Kidney glomerular epithelial cell (primary cell): ENCODE results near the gene ARHGAP10.

Experiments used
- DNase-seq: peaks from one replicate; lab custom pipeline; 2025; lab: John Stamatoyannopoulos, UW

Gene ARHGAP10

DNA sequence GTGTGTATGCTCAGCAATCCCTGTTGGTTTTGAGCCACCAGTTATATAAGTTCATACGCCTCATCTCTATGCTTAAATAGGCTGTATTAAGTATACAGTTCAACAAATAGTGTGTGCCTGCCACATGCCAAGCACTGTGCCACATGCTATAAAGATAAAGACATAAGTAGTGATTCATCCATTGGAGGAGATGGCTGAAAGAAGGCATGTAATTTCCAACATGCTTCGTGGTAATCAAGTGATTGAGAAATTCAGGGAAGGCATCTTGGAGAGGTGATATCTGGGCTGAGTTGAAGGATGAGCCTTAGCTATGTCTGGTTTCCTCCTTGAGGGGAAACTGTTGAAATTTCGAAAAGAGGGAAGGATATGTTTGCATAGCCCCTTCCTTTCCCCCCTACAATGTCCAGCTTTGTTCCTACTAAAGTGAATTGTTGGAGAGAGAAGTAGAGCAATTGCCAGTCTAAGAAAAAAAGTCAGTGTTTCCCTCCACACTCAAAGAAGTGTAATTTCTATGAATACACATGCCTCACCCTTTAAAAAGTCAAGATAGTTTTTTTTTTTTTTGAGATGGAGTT, 96.5 kb downstream of the ARHGAP10 start:
- DNase-seq: no peak

DNA sequence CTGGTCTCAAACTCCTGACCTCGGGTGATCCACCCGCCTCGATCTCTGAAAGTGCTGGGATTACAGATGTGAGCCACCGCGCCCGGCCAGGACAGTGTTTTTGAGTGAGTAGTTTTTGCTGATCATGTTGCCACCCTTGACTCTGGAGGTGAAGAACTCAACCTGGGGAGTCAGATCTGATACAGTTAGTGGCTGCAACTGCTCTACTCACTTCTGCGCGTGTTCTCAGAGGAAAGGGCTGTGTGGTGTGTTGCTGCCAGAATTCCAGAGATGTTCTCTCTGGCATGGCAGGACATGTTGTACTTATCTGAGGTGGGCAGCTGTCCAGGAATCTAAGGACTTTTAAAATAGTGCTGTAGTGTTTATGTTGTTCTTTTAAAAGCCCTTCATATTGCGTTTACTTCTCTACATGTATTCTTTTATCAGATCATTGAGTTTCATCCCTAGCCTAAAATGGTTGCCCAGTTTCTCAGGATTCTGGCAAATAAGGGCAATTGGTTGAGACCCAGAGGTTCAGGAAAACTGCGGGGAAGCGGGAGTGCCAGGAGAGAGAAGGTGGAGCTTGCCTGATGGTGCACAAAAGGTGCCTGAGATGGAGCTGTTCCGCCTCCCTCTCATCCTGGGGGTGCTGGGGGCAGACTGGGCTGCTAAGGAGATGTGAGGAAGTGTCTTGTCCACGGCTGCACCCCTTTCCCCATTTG, 97.7 kb downstream of the ARHGAP10 start:
- no peak for DNase-seq

DNA sequence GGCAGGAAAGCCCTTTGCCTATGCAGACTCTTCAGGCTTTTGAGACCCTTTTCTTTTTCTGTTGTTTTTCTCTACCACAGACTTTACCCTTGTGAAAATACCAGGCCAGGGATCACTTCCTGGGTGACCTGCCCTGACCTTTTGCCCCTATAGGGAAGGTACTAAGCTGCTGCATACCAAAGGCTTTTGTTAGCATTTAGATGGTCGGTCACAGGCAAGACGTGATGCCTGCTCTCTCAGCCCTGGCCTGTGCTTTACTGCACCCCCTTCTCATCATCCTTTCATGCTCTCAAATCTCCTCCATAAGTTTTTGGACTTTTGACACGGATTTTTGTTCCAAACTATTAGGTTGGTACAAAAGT, 98.2 kb downstream of the ARHGAP10 start:
- no peak for DNase-seq

DNA sequence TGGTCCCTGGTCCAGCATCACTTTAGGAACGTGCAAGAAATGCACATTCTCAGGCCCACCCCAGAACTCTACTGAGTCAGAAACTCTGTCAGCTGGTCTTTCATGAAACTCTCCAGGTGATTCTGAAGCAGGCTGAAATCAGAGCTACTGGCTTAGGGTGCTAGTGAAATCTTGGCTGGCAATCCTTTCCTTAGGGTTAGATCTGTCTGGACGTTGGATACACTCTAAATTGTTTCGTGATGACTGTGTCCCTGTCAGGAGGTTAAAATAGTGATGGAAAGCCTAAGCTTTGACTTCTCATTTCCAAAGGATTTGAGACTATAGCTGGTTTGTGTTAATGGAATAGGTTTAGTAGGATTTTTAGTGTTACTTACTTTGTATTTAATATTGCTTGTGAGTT, 99.1 kb downstream of the ARHGAP10 start:
- peak; percentile 34 for DNase-seq

DNA sequence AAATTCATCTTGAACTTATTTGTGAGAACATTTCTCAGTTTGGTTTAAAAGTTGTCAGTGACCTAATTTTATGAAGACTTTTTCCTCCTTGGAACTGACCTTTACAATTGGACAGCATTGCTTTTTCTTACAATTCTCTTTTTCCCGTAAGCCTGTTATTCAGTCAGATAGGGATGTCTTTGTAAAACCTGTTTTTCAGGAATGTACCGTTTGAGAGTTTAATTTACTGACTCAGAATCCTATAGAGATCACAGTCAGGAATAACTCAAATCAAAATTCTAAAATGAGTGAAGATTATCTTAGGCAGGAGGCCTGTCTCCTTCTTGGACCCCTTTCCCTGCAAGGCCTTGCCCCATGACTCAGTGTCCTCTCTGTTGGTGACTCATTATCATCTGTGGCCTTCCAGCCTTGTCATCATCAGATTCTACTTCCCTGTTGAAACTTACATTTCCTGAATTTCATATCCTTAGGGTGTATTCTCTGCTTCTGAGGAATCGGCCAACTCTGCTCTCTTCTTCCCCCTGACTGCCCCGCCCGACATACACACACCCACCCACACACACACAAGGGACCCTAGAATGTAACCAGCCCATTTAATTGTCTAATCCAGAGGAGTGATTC, 99.8 kb downstream of the ARHGAP10 start:
- peak; percentile 69 for DNase-seq

DNA sequence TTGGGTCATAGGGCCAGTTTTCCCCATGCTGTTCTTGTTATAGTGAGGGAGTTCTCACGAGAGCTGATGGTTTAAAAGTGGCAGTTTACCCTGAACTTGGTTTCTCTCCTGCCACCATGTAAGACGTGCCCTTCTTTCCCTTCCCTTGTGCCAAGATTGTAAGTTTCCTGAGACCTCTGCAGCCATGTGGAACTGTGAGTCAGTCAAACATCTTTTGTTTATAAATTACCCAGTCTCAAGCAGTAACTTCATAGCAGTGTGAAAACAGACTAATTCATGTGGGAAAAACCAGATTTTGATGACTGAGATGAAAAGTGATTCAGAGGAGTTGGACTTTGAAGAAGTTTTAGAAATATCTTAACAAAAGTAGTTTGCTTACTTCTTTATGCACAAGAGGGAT, 101.4 kb downstream of the ARHGAP10 start:
- peak; percentile 30 for DNase-seq

DNA sequence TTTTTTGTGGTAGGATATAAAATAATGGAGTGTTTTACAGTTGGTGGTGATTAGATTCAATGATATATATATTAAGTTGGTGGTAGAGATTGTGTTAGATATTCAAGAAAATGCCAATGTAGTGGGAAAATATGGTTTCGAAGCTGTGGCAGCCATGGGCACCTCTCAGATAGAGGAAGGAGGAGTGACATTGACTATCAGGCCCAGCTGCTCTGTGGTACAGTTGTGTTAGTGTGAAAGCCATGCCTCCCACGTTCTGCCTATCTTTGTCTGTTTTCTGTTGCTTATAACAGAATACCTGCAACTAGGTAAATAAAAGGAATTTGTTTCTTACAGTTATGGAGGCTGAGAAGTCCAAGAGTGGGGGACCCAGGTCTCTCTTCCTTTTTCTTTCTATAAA, 101.9 kb downstream of the ARHGAP10 start:
- DNase-seq: no peak

DNA sequence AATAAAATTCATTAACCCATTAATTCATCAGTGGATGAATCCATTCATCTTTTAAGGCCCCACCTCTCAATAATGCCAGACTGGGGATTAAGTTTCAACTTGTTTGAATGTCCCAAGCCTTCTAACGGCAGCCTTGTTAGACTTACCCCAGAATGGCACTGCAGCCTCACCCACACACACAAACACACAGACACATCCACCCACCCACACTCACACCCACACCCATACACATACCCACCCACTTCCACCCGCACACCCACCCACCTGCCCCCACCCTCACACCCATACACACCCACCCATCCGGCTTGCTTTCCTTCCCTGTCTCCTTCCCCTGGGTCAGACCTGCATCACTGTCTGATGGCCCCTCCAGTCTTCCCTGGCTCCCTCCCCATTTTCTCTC, 102.6 kb downstream of the ARHGAP10 start:
- no peak for DNase-seq

DNA sequence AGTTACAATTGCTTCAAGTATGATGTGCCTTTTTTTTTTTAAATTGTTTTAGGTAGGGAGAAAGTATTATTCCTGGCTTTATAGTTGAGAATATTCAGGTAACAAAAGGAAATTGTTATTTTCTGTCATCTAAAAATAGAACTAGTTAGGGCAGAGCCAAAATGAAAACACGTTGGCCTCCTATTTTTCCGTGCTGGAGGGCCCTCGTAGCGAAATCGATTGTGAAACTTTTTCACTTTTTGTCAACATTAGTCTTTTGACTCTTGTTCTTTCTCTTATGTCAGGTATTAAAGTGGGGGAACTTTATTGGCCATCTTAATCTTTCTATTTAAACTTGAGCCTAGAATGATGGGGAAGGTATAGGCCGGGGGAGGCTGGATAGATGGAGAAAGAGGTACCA, 104.9 kb downstream of the ARHGAP10 start:
- DNase-seq: no peak

DNA sequence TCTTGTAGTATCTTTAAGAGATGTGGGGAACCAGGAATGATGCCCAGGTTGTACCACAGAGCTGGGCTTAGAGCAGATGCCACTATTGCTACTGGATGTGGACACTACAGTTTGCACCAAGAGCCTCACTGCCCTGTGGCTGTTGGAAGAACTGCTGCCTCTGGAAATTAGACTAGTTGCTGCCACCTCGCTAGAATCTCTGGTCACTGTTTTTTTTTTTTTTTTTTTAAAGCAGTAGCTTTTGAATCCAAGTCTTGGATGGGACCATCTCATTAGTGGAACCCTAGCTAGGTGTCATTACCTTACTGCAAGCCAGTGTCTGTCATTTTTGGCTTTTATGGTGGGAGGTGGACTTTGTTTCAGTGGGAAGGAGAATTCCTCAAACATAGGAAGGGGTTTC, 105.5 kb downstream of the ARHGAP10 start:
- no peak for DNase-seq

DNA sequence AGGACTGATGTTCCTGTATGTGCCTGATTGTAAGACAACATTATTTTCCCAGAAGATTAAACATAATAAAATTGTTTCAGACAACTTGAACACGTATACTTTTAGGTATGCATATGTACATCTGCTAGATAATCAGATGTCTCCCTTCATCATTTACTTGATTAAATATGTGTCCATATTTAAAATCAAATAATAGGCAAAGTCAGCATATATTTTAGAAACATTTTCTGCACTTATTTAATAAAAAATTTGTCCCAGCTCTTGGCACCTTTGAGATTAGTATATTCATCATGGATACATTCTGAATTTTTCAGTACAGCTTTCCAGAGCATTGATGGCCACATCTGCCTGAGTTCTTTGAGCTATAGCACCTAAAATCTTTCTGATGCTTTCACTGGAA, 106.0 kb downstream of the ARHGAP10 start:
- no peak for DNase-seq

DNA sequence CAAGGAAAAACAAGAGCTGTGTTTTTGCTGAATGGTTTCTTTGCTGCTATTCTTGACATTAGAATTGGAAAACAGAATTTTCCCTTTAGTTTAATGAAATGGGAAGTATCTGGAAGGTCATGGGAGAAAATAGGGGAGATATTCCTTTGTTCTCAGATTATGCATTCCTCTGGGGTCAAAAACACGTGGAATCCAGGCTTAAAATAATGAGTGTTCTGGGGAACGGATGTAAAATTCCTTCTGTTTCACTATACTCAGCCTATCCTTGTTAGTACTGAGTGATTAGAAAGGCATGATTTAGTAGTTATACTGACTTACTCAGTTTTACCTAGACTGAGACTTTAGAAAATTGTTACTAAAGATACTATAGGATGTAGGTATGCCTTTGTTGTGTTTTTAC, 107.3 kb downstream of the ARHGAP10 start:
- DNase-seq: no peak

DNA sequence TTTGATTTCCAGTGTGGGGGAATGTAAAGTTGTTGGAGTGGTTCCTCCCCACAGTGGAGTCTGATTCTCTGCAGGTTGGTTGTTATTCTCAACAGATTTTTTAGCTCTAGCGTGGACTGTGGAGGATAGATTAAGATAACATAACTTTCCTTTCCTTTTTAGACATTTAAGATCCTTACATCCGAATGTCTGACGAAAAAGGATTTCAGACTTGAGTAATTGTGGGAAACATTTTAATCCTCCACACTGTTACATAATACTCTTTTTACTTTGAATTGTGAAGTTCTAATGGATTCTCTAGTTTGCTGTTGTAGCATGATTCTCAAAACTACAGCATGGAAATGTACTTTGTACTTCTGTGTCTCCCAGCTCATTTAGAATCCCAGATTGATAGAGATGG, 107.8 kb downstream of the ARHGAP10 start:
- no peak for DNase-seq

DNA sequence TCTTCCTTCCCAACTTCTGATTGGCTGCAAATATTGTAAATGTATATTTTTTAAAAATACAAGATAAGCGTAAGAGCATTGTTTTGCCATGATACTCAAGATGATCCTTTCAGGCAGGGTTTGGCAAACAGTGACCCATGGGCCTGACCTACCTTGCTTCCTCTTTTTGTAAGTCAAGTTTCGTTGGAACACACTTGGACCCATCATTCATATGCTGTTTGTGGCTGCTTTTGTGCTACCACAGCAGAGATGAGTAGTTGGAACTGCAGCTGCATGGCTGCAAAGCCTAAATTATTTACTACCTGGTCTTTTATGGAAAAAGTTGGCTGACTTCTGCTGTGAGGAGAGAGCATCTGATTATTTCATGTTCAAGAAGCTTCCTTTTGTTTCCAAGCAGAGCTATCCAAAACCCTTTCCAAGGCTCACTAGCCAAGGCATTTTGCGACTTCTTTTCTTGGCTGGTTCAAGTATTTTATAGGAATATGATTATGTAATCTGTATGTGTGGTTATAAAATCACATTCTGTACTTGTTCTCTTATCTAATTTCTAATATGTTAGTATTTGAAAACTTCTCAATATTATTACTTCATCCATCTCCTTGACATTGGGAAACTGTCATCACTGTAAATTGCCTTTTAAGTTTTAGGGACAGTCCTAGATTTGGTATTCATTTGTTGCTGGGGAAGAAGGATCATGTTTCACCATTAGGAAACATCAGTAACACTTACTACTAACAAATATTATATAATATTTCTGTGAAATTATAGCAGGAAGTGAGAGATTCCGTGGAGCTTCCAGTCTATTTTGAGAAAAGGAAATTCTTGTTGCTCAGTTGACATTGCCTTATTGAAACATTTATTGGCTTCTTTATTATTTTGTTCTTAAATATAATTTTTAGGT, 109.2 kb downstream of the ARHGAP10 start:
- no peak for DNase-seq

DNA sequence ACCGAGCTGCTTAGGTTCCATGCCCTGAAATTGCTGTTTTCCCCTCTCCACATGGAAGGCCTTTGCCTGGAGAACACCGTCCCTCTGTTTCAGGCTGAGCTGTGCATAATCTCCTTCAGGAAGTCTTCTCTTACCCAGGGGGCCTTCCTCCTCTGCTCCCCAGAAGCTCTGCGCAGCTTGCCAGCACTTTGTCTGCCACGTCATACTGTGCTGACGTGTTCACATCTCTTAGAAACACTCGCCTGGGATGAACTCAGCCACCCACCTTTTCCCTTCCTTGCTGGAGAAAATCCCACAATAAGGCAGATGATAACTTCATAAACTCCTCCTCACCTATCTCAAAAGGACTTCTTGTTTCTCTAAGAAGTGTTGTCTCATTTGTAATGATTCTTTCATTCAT, 110.7 kb downstream of the ARHGAP10 start:
- no peak for DNase-seq

DNA sequence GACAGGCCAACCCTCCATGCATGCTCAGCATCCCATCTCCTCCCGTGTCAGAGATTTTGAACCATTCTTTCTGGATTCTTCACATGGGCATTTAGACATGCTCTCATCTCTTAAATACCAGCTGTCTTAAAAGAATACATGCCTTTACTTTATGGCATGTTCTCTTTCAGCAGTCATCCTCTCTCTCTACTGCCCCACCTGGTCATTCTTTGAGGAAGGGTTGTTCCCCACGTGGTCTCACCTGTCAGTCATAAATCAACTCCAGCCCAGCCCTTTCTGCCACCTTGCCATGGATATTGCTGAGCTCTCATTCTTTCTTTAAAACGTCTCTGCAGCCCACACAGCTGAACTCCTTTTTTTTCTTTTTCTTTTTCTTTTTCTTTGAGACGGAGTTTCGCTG, 111.3 kb downstream of the ARHGAP10 start:
- no peak for DNase-seq

DNA sequence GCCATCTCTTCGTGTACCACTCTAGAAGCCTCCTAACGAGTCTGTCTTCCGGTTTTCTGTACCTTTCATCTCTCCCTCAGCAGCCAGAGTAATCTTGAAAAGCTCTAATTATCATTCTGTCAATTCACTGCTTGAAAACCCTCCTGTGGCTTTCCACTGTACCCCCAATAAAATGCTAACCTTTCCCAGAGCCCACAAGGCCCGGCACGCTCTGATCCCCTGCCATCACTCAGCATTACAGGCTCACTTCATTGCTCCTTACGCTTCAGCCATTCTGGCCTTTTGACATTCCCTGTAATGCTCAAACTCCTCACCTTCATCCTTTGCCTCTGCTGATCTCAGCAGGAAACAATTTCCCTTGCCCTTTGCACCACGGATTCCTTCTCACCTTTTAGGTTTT, 112.9 kb downstream of the ARHGAP10 start:
- DNase-seq: no peak

DNA sequence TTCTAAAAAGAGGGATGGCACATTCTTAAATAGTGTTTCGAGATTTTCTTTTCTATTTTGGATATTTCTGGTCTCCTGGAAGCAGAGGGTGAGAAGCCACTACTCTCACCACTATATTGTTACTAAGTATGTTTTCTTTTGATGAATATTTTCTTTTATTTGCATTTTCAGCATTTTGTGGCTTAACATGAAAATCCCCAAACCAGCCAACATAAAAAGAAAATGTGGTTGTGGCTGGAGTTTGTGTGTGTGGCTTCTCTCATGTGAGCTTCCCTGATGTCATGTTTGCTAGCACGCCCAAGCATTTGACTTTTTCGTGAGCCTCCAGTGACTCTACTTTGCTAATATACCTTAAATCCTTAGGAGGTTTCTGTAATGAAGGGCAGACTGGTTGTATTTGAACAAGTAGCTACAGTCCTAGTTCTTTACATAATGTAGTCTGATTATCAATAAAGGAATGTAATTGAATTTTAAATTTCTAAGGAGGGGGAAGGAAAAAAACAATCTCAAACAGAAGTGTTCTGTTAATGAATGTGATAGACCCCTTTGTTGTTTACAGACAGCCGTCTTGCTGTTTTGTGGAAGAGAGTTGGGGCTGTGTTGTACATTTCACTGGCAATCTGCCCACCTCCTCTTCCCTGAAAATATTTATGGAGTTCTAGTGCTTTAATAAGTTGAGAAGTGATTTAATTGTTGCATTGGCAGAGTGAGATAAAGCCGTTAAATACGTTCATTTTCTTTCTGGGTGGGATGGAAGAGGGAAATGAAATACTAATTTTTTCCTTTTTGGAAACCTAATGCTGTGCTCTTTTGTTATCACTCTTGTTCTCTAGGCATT, 114.6 kb downstream of the ARHGAP10 start:
- no peak for DNase-seq

DNA sequence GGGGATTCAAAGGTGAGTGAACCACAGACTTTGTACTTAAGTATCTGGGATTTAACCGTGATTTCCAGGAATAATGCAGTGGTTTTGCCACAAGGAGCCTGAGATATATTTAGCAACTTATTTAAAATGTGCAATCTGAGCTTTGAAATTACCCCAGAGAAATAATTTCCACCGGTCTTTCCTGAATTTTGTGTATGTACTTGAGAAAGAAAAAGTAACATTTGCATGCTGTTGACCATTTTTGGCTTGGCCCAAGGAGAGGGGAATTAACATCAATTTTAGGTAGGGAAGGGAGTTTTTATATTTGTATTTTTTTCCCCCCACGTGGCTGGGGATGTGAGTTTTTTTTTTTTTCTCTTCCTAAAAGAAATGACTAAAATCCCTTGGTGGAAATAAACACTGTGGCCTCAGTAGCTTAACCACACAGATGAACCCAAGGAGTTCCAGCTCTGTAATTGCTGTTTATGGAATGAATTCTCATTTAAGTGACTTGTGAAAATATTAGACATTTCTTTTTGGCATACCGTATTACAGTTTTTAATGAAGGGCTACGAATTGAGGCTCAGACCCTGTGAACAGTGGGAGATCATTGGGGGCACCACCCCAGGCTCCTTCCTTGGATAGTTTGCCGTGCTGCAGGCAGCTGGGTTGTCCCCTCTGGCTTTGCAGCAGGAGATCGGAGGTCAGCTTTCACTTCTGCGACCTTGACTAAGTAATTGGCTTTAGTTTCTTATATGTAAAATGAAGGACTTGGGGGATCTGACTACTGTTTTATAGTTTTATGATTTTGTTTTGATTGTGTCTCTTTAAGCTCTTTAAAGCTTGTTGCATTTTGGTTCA, 116.1 kb downstream of the ARHGAP10 start:
- no peak for DNase-seq

DNA sequence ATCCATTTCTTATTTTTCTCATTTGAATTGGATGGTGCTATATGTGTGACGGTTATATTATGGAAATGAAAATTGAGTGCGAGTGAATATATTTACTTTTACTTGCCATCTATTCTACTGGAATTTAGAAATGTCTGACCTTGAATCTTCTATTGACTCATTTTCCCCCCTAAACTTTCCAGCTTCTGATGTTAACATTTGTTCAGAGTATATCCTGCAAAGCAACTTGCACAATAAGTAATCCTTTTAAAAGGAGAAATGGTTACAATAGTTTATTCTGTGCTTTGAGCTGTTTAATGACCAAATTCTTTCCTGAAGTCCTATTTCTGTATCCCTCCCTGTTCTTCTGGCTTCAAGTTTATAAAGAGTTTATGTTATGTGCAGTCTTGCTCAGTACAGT, 116.7 kb downstream of the ARHGAP10 start:
- no peak for DNase-seq

DNA sequence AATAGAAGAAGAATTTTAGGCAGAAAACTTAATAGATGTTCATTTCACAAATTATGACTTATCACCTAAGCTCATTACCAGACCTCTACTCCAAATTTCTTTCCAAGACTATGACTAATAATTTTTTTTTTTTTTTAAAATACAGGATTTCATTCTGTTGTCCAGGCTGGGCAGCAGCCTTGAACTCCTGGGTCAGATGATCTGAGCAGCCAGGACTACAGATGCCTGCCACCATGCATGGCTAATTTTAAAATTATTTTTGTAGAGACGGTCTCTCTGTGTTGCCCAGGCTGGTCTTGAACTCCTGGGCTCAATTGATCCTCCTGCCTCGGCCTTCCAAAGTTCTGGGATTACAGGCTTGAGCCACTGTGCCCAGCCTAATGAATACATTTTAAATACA, 119.2 kb downstream of the ARHGAP10 start:
- no peak for DNase-seq
